HG03095 (cell line): Measurements from ENCODE around the gene RBM38.

Experiments
- ATAC-seq: cut with Tn5 transposase; IDR thresholded peaks from one replicate; pipeline ENCODE4 v1.9.1; 2021; ENCODE audit warnings: moderate library complexity; ENCODE audit not compliant: unreplicated experiment

Gene RBM38

GRCh38 chr20:57448764-57449354 is 57.7 kb downstream of the RBM38 start:
- no peak for ATAC-seq

GRCh38 chr20:57449398-57450354 is 58.5 kb downstream of the RBM38 start:
- no peak for ATAC-seq

GRCh38 chr20:57450419-57450818 is 59.2 kb downstream of the RBM38 start:
- peak; percentile 88 for ATAC-seq

GRCh38 chr20:57450931-57451330 is 59.7 kb downstream of the RBM38 start:
- no peak for ATAC-seq

GRCh38 chr20:57451431-57451794 is 60.2 kb downstream of the RBM38 start:
- ATAC-seq: no peak

- no peak for ATAC-seq
Measured at GRCh38 chr20:57451795-57452661, 60.8 kb downstream of the RBM38 start.

GRCh38 chr20:57455386-57455785 is 64.2 kb downstream of the RBM38 start:
- no peak for ATAC-seq

GRCh38 chr20:57456116-57456515 is 64.9 kb downstream of the RBM38 start:
- no peak for ATAC-seq

- ATAC-seq: no peak
Measured at GRCh38 chr20:57457243-57458095, 66.3 kb downstream of the RBM38 start.

GRCh38 chr20:57458400-57459160 is 67.4 kb downstream of the RBM38 start:
- no peak for ATAC-seq
